Endodermal cell (in vitro differentiated cells): ENCODE measurements around the gene UBAP2. TPM values are rescaled to one million over a fixed set of nuclear protein-coding genes. Genes with fewer than 3 reads are reported as not detected.

ENCODE experiments used
- DNase-seq: peaks from one replicate; pipeline ENCODE4 v3.0.0-alpha.2; 2017
- H3K27ac ChIP-seq: 2 replicates; pipeline ENCODE4 v1.5.1; 2013; ENCODE audit warnings: mild to moderate bottlenecking, low read depth, low read length, moderate library complexity
- H3K27me3 ChIP-seq: 2 replicates; pipeline ENCODE4 v1.6.1; 2013; ENCODE audit warnings: mild to moderate bottlenecking, low read length, moderate library complexity; ENCODE audit not compliant: insufficient read depth, control insufficient read depth, poor library complexity, severe bottlenecking
- H3K36me3 ChIP-seq: 2 replicates; pipeline ENCODE4 v1.7.0; 2013; ENCODE audit warnings: mild to moderate bottlenecking, low read length, moderate library complexity; ENCODE audit not compliant: control insufficient read depth, insufficient read depth
- H3K4me1 ChIP-seq: one replicate; pipeline ENCODE4 v1.7.0; 2013; ENCODE audit warnings: low read length; ENCODE audit not compliant: control insufficient read depth, insufficient read depth
- H3K4me3 ChIP-seq: 2 replicates; pipeline ENCODE4 v1.5.1; 2013; ENCODE audit warnings: mild to moderate bottlenecking, low read length, moderate library complexity
- H3K9ac ChIP-seq: 2 replicates; pipeline ENCODE4 v1.6.1; 2013; ENCODE audit warnings: mild to moderate bottlenecking, low read length, moderate library complexity; ENCODE audit not compliant: poor library complexity, severe bottlenecking; ENCODE audit errors: extremely low read depth
- H3K9me3 ChIP-seq: 2 replicates; pipeline ENCODE4 v1.6.1; 2013; ENCODE audit warnings: mild to moderate bottlenecking, low read length, moderate library complexity; ENCODE audit not compliant: control insufficient read depth
- H3K27ac Mint-ChIP-seq: 2 replicates; pipeline ENCODE4 v1.8.0; 2020; ENCODE audit warnings: mixed read lengths
- H3K27me3 Mint-ChIP-seq: 2 replicates; pipeline ENCODE4 v1.8.0; 2021; ENCODE audit warnings: mild to moderate bottlenecking, mixed read lengths; ENCODE audit not compliant: insufficient read depth
- H3K36me3 Mint-ChIP-seq: 2 replicates; pipeline ENCODE4 v1.8.0; 2020; ENCODE audit warnings: low read depth, mixed read lengths
- H3K4me1 Mint-ChIP-seq: 2 replicates; pipeline ENCODE4 v1.8.0; 2020; ENCODE audit warnings: mixed read lengths
- H3K4me3 Mint-ChIP-seq: 2 replicates; pipeline ENCODE4 v1.8.0; 2020; ENCODE audit warnings: mild to moderate bottlenecking, moderate library complexity, mixed read lengths
- H3K9me3 Mint-ChIP-seq: 2 replicates; pipeline ENCODE4 v1.8.0; 2020; ENCODE audit warnings: mild to moderate bottlenecking, mixed read lengths
- CTCF ChIP-seq: fragments of 200-600 bp; sonication (generic); conservative IDR thresholded peaks from 2 replicates; pipeline ENCODE4 v1.5.0; 2021; ENCODE audit warnings: antibody characterized with exemption, mild to moderate bottlenecking
- WGBS, 2 experiments: methylation state at CpG; one replicate each; pipeline versions ENCODE4 v1.1.5 to v1.1.7; 2013; ENCODE audit warnings: missing lambda C conversion rate in 2 of 2, mixed read lengths in 1 of 2; ENCODE audit not compliant: insufficient coverage in 1 of 2, insufficient read length in 1 of 2; 5-methylcytosine and 5-hydroxymethylcytosine counted together
- total RNA-seq, 2 donors: library from RNA; stranded (reverse); fragmentation: NEBNext Ultra II Directional in 1 of 2; extraction: Animal tissue kit (Norgen Biotek cat#: 25700) in 1 of 2; gene quantifications; 2 replicates in 1 of 2; 3 replicates in 1 of 2; pipeline ENCODE4 v1.2.1, GENCODE V29; 2021

Gene UBAP2
- total RNA-seq, 2 donors from 2014 or later = 60.9 to 82.1 TPM

DNA sequence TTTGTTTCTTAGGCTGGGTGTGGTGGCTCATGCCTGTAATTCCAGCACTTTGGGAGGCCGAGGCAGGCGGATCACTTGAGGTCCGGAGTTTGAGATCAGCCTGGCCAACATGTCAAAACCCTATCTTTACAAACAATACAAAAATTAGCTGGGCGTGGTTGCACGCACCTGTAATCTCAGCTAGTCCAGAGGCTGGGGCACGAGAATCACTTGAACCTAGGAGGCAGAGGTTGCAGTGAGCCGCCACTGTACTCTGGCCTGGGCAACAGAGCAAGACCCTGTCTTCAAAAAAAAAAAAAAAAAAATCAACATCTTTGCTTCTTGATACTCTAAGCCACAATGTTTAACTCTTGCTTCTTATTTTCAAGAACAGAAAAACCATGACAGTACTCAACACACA lies 16.1 kb downstream of the UBAP2 start:
- Mint-ChIP-seq H3K9me3 (peaks cover 4% of the 10 kb centered on the region), H3K36me3 (peaks cover 68% of the 10 kb centered on the region), H3K4me1 (peaks cover 3% of the 10 kb centered on the region), H3K4me3 (no peak overlapping the region), H3K27me3 (no peaks in the 10 kb centered on the region), H3K27ac (no peak overlapping the region)
- no peak for DNase-seq
- H3K36me3 ChIP-seq = peaks cover 74% of the 10 kb centered on the region
- H3K27ac ChIP-seq = no peak overlapping the region
- 97% methylated on average over 7 of the region's 7 CpGs for WGBS, 2 experiments
- no peaks in the 10 kb centered on the region for H3K9me3 ChIP-seq
- H3K4me1 ChIP-seq = no peaks in the 10 kb centered on the region
- H3K9ac ChIP-seq = no peak overlapping the region
- H3K4me3 ChIP-seq = no peak overlapping the region
- no peak for TF ChIP-seq CTCF
- H3K27me3 ChIP-seq = no peaks in the 10 kb centered on the region

GRCh38 chr9:34027845-34028574 lies 20.7 kb downstream of the UBAP2 start:
- H3K27ac ChIP-seq = no peak overlapping the region
- Mint-ChIP-seq H3K27ac (no peak overlapping the region), H3K36me3 (peaks cover 62% of the 10 kb centered on the region), H3K27me3 (no peaks in the 10 kb centered on the region), H3K4me1 (peaks cover 3% of the 10 kb centered on the region), H3K4me3 (no peak overlapping the region), H3K9me3 (no peaks in the 10 kb centered on the region)
- DNase-seq = no peak
- H3K4me1 ChIP-seq = no peaks in the 10 kb centered on the region
- H3K36me3 ChIP-seq = peaks cover 75% of the 10 kb centered on the region
- no peak overlapping the region for H3K4me3 ChIP-seq
- no peaks in the 10 kb centered on the region for H3K27me3 ChIP-seq
- H3K9ac ChIP-seq = no peak overlapping the region
- WGBS, 2 experiments = 91 to 98% methylated on average over 8 to 11 of the region's 11 CpGs
- no peaks in the 10 kb centered on the region for H3K9me3 ChIP-seq
- TF ChIP-seq CTCF = no peak

DNA sequence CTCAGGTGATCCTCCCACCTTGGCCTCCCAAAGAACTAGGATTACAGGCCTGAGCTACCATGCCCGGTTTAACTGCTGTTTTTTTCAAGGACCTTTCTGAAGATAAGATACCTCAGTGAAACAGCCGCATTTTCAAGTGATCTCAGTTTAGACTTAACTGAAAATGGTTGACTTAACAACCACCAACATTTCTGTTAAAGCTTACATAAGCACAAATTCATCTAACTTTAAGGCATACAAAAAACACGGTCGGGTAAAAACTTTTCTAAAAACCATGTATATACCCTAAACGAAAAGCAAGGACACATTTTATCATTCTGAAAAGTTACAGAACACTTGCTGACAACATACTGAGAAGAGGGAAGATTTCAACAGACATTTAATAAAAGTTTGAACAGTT lies 22.9 kb downstream of the UBAP2 start:
- no peak for TF ChIP-seq CTCF
- H3K9me3 Mint-ChIP-seq = no peaks in the 10 kb centered on the region
- 90 to 95% methylated on average over 2 to 5 of the region's 5 CpGs for WGBS, 2 experiments
- peaks cover 48% of the 10 kb centered on the region for H3K36me3 Mint-ChIP-seq
- no peaks in the 10 kb centered on the region for H3K27me3 Mint-ChIP-seq
- Histone ChIP-seq H3K4me3 (peak overlapping the region; percentile 12), H3K27me3 (no peaks in the 10 kb centered on the region), H3K36me3 (peaks cover 72% of the 10 kb centered on the region), H3K9ac (no peak overlapping the region), H3K9me3 (no peaks in the 10 kb centered on the region), H3K4me1 (no peaks in the 10 kb centered on the region), H3K27ac (no peak overlapping the region)
- H3K27ac Mint-ChIP-seq = peak overlapping the region; percentile 10
- DNase-seq = no peak
- H3K4me1 Mint-ChIP-seq = peaks cover 3% of the 10 kb centered on the region
- H3K4me3 Mint-ChIP-seq = no peak overlapping the region
